GM12875 (cell line): ENCODE measurements around the gene SAXO1.

Experiments
- H3K4me3 ChIP-seq: one replicate; pipeline ENCODE4 v1.5.1; 2011; ENCODE audit warnings: low read depth, low read length, control low read depth
- CTCF ChIP-seq: IDR thresholded peaks from 2 replicates; pipeline ENCODE4 v1.5.1; 2011; ENCODE audit warnings: low read depth, mild to moderate bottlenecking, control low read depth, inconsistent platforms, low read length, moderate library complexity, borderline replicate concordance; ENCODE audit not compliant: insufficient read depth

Gene SAXO1

DNA sequence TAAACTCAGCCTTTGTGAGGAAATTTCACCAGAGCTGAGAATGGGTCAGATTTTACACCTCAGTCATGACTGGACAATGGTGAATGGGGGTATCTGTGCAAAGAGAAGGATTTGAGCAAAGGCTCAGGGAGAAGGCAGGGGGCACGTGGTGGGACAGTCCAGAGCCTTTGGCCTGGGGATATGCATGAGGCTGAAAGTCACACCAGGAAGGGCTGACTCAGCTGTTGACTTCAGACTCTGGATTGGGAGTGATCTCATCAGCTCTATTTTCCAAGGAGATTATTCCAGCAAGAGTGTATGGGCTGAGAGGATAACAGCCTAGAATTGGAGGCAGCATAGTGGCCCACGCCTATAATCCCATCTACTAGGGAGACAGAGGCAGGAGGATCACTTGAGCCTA lies 53.6 kb downstream of the SAXO1 start:
- no peak for TF ChIP-seq CTCF
- H3K4me3 ChIP-seq: no peak overlapping the region

- no peak for TF ChIP-seq CTCF
- no peak overlapping the region for H3K4me3 ChIP-seq
Measured at GRCh38 chr9:18978188-18978587, 54.8 kb downstream of the SAXO1 start.

- no peak overlapping the region for H3K4me3 ChIP-seq
- TF ChIP-seq CTCF: no peak
Measured at GRCh38 chr9:18976709-18977531, 56.1 kb downstream of the SAXO1 start.

- TF ChIP-seq CTCF: no peak
Measured at GRCh38 chr9:18976221-18976708, 56.7 kb downstream of the SAXO1 start.

DNA sequence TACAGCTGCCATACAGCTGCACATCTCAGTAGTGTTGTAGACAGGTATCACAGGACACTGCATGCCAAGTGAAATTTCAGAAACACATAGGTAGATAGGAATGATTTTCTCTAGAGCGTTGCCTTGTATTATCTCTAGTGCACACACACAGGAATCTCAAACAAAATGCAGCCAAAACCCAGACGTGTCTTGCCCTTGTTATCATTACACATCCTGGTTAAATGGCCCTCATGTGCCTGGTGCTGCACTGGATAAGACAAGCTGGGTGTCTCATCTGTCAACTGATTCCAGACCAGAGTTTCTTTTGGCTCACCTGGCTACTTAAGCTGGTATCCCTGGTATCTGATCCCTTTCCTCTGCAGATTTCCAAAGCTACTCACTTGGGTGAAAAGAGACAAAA lies 59.7 kb downstream of the SAXO1 start:
- H3K4me3 ChIP-seq: no peak overlapping the region
- no peak for TF ChIP-seq CTCF

More at GRCh38 chr9:18976221-18976708, 56.7 kb downstream of the SAXO1 start:
- H3K4me3 ChIP-seq: no peak overlapping the region

DNA sequence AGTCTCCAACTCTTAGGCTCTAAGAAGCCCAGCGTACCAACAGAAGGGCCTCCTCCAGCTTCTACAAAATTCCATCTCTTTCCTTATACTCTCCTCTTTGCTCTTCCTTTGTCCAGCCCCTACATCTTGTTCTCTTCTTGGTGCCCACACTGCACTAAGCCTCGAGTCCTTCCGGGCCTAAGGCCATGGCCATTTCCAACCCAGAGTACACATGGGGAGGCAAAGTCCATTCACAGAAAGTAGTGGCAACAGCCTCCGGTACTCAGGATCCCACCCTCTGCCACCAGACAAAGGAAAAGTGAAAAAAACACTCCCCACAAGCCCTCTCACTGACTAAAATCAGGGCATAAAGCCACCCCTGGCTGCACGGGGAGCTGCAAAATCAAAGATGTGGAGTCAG lies 60.3 kb downstream of the SAXO1 start:
- TF ChIP-seq CTCF: no peak
- H3K4me3 ChIP-seq: no peak overlapping the region

- TF ChIP-seq CTCF: no peak
Measured at GRCh38 chr9:18971909-18972308, 61.1 kb downstream of the SAXO1 start.

More at GRCh38 chr9:18971909-18972308, 61.1 kb downstream of the SAXO1 start:
- no peak overlapping the region for H3K4me3 ChIP-seq
